Natural killer cell (primary cell): Measurements from ENCODE around the gene BRME1. TPM values are rescaled to one million over a fixed set of nuclear protein-coding genes. Genes with fewer than 3 reads are reported as not detected.
"Not testable (repeated sequence)": the region's sequence is repeated elsewhere in the genome, so short reads cannot be mapped to it uniquely, and the experiment has no call there.

ENCODE experiments used
- ATAC-seq, 3 donors: fragments of 150-1000 bp in 2 of 3; fragments of 200-7000 bp in 1 of 3; cut with Tn5 transposase; 1 replicate in 1 of 3; 2 replicates in 2 of 3; pipeline ENCODE4 v1.10.0; 2021; ENCODE audit warnings: mild to moderate bottlenecking in 2 of 3, moderate library complexity in 2 of 3
- DNase-seq, 2 donors: peaks; one replicate each; pipeline versions ENCODE4 v3.0.0 to v3.0.0-alpha.2; 2013 to 2021; ENCODE audit warnings: mixed read lengths in 1 of 2
- H3K27ac ChIP-seq: one replicate; pipeline ENCODE4 v1.5.1; 2013; ENCODE audit warnings: mild to moderate bottlenecking, low read length
- H3K27me3 ChIP-seq: one replicate; pipeline ENCODE4 v1.6.1; 2013; ENCODE audit warnings: low read length; ENCODE audit not compliant: control insufficient read depth, insufficient read depth
- H3K36me3 ChIP-seq: one replicate; pipeline ENCODE4 v1.6.1; 2013; ENCODE audit warnings: low read length; ENCODE audit not compliant: control insufficient read depth, insufficient read depth
- H3K4me1 ChIP-seq: one replicate; pipeline ENCODE4 v1.6.1; 2013; ENCODE audit warnings: low read length; ENCODE audit not compliant: control insufficient read depth, insufficient read depth
- H3K4me3 ChIP-seq: one replicate; pipeline ENCODE4 v1.5.1; 2013; ENCODE audit warnings: low read length
- H3K9me3 ChIP-seq: one replicate; pipeline ENCODE4 v1.6.1; 2013; ENCODE audit warnings: low read length; ENCODE audit not compliant: control insufficient read depth, insufficient read depth
- H3K27ac Mint-ChIP-seq, 2 donors: one replicate each; pipeline ENCODE4 v1.8.0; 2022; ENCODE audit warnings: mild to moderate bottlenecking in 2 of 2, mixed read lengths in 2 of 2, moderate library complexity in 1 of 2
- H3K27me3 Mint-ChIP-seq, 2 donors: one replicate each; pipeline ENCODE4 v1.8.0; 2022; ENCODE audit warnings: low read depth in 2 of 2, mixed read lengths in 2 of 2
- H3K36me3 Mint-ChIP-seq: one replicate; pipeline ENCODE4 v1.8.0; 2022; ENCODE audit warnings: mixed read lengths
- H3K4me1 Mint-ChIP-seq, 2 donors: one replicate each; pipeline ENCODE4 v1.8.0; 2022; ENCODE audit warnings: mixed read lengths in 2 of 2
- H3K4me3 Mint-ChIP-seq: one replicate; pipeline ENCODE4 v1.8.0; 2022; ENCODE audit warnings: mild to moderate bottlenecking, moderate library complexity, mixed read lengths
- H3K9me3 Mint-ChIP-seq, 2 donors: one replicate each; pipeline ENCODE4 v1.8.0; 2022; ENCODE audit warnings: mixed read lengths in 2 of 2
- WGBS: methylation state at CpG from one replicate; pipeline ENCODE4 v1.1.7; 2013; ENCODE audit warnings: missing lambda C conversion rate; ENCODE audit not compliant: insufficient coverage; 5-methylcytosine and 5-hydroxymethylcytosine counted together
- intact Hi-C: fragments of 100-400 bp; cut with micrococcal nuclease; formaldehyde crosslinking; loops from one replicate; pipeline ENCODE4 v1.14.2; 2022
- total RNA-seq, 4 donors: library from RNA; stranded (reverse); fragments of 120-200 nt in 1 of 4; gene quantifications; one replicate each; pipeline versions ENCODE4 v1.2.3 to v1.2.4, GENCODE V29; 2013 to 2022
- TF ChIP-seq, protein P1 (sequence below): fragments of 200-600 bp; IDR thresholded peaks from one replicate; pipeline ENCODE4 v1.8.0; 2022; ENCODE audit warnings: antibody characterized with exemption

The BRME1 gene
- total RNA-seq, 3 donors from 2014 or later (not counting 1 experiment from before 2014, with no cell fraction given): 3.8 to 7.7 (median 4.0) TPM

DNA sequence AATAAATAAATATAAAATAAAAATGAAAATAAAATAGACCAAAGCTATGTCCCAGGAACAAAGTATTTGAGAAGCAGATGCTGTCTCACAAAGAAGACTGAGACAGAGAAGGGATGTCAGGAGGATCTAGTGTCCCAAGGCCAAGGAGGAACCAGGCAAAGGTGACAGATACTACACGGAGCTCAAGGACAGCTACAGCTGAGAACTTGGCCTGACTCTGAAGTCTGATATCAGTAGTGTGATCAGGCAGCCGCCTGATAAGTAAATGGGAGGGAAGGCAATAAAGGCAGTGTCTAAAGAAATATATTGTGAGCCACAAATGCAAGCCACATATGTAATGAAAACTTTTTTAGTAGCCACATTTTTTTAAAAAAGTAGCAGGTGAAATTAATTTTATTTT is 49.4 kb downstream of the BRME1 start:
- no peaks in the 10 kb centered on the region for H3K27me3 ChIP-seq
- H3K9me3 Mint-ChIP-seq: no peaks in the 10 kb centered on the region
- no peaks in the 10 kb centered on the region for H3K36me3 Mint-ChIP-seq
- H3K4me1 ChIP-seq: peaks cover 9% of the 10 kb centered on the region
- intact Hi-C loops: no loop called here
- H3K27ac Mint-ChIP-seq: peak overlapping the region in 1 of 2 donors; percentile 59
- no peak overlapping the region for H3K27ac ChIP-seq
- peaks cover 1 to 14% of the 10 kb centered on the region in 2 donors for H3K4me1 Mint-ChIP-seq
- H3K36me3 ChIP-seq: no peaks in the 10 kb centered on the region
- DNase-seq (no peak), ATAC-seq (no peak)
- H3K4me3 ChIP-seq: no peak overlapping the region
- TF ChIP-seq, protein P1, sequence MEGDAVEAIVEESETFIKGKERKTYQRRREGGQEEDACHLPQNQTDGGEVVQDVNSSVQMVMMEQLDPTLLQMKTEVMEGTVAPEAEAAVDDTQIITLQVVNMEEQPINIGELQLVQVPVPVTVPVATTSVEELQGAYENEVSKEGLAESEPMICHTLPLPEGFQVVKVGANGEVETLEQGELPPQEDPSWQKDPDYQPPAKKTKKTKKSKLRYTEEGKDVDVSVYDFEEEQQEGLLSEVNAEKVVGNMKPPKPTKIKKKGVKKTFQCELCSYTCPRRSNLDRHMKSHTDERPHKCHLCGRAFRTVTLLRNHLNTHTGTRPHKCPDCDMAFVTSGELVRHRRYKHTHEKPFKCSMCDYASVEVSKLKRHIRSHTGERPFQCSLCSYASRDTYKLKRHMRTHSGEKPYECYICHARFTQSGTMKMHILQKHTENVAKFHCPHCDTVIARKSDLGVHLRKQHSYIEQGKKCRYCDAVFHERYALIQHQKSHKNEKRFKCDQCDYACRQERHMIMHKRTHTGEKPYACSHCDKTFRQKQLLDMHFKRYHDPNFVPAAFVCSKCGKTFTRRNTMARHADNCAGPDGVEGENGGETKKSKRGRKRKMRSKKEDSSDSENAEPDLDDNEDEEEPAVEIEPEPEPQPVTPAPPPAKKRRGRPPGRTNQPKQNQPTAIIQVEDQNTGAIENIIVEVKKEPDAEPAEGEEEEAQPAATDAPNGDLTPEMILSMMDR: no peak
- no peaks in the 10 kb centered on the region for H3K27me3 Mint-ChIP-seq
- no peak overlapping the region for H3K4me3 Mint-ChIP-seq
- no peaks in the 10 kb centered on the region for H3K9me3 ChIP-seq
- 82% methylated on average over 2 of the region's 2 CpGs for WGBS

DNA sequence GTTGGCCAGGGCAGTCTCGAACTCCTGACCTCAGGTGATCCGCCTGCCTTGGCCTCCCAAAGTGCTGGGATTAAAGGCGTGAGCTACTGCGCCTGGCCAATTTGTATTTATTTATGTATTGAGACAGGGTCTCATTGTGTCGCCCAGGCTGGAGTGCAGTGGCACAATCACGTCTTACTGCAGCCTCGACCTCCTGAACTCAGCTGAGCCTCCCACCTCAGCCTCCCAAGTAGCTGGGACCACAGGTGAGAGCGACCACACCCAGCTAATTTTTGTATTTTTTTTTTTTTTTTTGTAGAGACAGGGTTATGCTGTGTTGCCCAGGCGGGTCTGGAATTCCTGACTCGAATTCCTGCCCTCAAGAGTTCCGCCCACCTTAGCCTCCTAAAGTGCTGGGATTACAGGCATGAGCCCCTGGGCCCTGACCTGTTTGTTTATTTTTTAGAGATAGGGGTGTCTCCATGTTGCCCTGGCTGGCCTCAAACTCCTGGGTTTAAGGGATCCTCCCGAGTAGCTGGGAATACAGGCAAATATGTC is 53.7 kb downstream of the BRME1 start:
- intact Hi-C loops, H3K9me3 ChIP-seq, H3K27me3 Mint-ChIP-seq, ATAC-seq, H3K4me3 ChIP-seq, H3K27me3 ChIP-seq, H3K36me3 Mint-ChIP-seq, H3K4me3 Mint-ChIP-seq, H3K36me3 ChIP-seq, H3K9me3 Mint-ChIP-seq, DNase-seq, H3K27ac ChIP-seq: not testable (repeated sequence)
- 93% methylated on average over 10 of the region's 12 CpGs for WGBS
- H3K4me1 ChIP-seq: peaks cover 32% of the 10 kb centered on the region
- H3K27ac Mint-ChIP-seq: peak overlapping the region in 1 of 2 donors; percentile 100
- peaks cover 6 to 23% of the 10 kb centered on the region in 2 donors for H3K4me1 Mint-ChIP-seq

DNA sequence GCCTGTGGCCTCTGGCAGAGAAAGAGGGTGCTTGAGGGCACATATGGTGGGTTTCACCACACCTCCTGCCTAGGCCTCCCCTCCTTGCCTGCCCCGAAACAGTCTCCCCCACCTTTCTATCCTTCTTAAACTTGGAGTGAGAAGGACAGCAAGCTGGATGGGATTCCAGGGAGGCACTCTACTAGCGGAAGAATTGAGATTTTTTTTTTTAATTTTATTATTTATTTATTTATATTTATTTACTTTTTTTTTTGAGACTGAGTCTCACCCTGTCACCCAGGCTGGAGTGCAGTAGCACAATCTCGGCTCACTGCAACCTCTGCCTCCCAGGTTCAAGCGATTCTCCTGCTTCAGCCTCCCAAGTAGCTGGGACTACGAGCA is 54.2 kb downstream of the BRME1 start:
- H3K9me3 Mint-ChIP-seq, H3K36me3 Mint-ChIP-seq, ATAC-seq, DNase-seq, H3K27me3 Mint-ChIP-seq, H3K4me3 ChIP-seq, intact Hi-C loops, H3K9me3 ChIP-seq, H3K27ac ChIP-seq, H3K4me3 Mint-ChIP-seq, H3K36me3 ChIP-seq, H3K27me3 ChIP-seq: not testable (repeated sequence)
- H3K4me1 ChIP-seq: peaks cover 37% of the 10 kb centered on the region
- peak overlapping the region in 1 of 2 donors; percentile 100 for H3K27ac Mint-ChIP-seq
- 93% methylated on average over 3 of the region's 5 CpGs for WGBS
- peaks cover 8 to 28% of the 10 kb centered on the region in 2 donors for H3K4me1 Mint-ChIP-seq

DNA sequence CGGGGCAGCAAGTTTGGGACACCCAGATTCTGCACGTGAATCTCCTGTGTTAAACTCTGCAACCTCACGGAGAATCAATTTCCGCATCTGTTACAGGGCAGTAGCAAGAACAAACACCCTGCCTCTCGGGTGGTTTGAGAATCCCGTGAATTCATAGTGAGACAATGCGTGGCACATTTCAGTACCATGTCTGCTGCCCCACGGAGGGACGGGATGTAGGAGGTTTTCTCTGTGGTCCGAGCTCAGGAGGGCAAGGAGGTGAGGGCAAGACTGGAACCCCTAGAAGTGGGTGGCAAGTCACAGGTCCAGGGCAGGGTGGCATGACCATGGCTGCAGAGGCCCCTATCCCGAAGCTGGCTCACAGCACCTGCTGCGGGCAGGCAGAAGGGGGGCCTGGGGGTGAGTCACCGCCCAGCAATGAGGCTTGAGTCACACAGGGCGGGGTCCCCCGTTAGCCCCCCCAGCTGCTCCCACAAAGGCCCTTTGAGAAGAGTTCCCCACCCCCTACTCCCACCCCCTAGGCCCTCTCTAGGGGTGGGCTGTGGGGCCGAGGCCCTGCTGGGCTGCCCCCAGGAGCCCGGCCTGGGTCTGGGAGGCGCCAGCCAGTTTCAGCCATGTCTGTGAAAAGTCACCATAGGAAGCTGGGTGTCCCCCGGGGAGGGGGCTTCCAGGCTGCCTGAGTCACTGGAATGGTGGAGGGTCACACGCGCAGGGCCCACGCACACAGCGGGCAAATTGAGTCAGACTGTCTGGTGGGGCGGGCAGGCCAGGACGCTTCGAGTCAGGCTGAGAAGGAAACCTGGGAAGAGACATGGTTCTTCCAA is 54.8 kb downstream of the BRME1 start:
- intact Hi-C loops: no loop called here

More for the DNA sequence above, 54.8 kb downstream of the BRME1 start:
- ATAC-seq (peak in 1 of 3 donors; percentile 16), DNase-seq (peak; percentile 71 to 75)
- TF ChIP-seq, protein P1: no peak
- Mint-ChIP-seq H3K9me3 (no peaks in the 10 kb centered on the region), H3K36me3 (no peaks in the 10 kb centered on the region), H3K4me1 (peaks cover 14 to 34% of the 10 kb centered on the region in 2 donors), H3K27me3 (no peaks in the 10 kb centered on the region), H3K27ac (peak overlapping the region; percentile 80 to 100), H3K4me3 (peak overlapping the region; percentile 80)
- H3K9me3 ChIP-seq: no peaks in the 10 kb centered on the region
- H3K4me3 ChIP-seq: peak overlapping the region; percentile 15
- H3K36me3 ChIP-seq: no peaks in the 10 kb centered on the region
- no peaks in the 10 kb centered on the region for H3K27me3 ChIP-seq
- peaks cover 43% of the 10 kb centered on the region for H3K4me1 ChIP-seq
- H3K27ac ChIP-seq: peak overlapping the region; percentile 77
- 71% methylated on average over 25 of the region's 26 CpGs for WGBS
